Stimulated activated CD4-positive, alpha-beta T cell treated with anti-CD3 and anti-CD28 coated beads, Interleukin-12 subunit alpha, Interleukin-12 subunit beta, amount 100 ng/mL, for 4 hours (primary cell): ENCODE measurements around the gene TNS3.

Experiments
- DNase-seq: peaks from one replicate; pipeline ENCODE4 v3.0.0-alpha.2; 2020

TNS3 gene

DNA sequence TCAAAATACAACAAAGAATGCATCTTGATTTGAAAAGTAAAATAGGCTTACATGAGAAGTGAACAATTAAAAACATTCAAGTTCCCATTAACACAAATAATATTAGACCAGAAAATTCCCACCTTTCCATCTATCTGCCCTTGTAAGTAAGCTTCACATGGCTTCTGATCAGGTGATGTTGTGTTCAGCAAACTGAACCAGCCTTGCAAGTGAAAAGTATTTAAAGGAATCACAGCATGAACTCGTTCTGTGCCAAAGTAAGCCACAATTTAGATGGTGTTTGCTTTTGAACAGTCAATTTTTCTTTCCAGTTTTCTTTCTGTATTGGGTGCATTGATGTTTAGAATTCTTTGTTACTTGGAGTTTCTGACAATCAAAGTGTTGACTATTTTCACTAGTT, 347.9 kb downstream of the TNS3 start:
- DNase-seq, result no peak

DNA sequence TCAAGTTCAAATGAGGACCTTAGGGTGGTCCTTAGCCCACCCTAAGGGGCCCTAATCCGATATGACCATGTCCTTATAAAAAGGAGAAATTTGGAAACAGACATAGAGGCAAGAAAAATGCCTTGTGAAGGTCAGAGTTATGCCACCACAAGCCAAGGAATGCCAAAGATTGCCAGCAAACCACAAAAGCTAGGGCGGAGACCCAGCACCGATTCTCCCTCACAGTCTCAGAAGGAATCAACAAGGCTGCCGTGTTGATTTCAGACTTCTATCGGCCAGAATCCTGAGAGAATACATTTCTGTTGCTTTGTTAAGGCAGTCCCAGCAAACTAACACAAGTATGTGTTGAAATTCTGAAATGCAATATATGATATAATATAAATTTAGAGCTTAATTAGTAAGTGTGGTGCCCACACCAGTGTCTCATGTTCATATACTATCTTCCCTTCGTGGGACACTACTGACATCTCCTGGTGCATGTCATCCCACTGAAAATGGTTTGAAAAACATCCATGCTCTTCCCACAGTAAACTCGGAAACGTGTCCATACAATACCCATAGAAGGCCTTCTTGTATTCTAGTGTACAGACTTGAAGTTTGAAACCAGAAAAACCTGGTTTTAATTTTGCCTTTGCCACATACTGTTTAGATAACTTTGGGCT, 349.0 kb downstream of the TNS3 start:
- DNase-seq, result no peak

DNA sequence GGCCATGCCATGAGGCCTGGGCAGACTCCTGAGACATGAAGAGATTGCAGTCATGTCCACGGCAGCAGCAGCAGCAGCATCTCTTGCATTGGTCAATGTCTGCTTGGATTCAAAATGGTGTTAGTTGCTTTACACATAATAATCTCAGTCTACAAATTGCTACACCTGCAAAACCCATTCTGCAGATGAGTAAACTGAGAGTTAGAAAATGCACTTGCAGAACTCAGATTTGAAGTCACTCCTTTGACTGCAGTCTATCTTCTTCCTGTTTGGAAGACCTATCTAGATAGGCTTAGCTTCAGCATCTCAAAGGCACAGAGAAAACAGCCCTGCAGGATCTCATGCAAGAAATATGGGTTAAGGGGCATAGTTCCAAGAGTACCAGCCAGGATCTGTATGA, 350.3 kb downstream of the TNS3 start:
- no peak for DNase-seq

DNA sequence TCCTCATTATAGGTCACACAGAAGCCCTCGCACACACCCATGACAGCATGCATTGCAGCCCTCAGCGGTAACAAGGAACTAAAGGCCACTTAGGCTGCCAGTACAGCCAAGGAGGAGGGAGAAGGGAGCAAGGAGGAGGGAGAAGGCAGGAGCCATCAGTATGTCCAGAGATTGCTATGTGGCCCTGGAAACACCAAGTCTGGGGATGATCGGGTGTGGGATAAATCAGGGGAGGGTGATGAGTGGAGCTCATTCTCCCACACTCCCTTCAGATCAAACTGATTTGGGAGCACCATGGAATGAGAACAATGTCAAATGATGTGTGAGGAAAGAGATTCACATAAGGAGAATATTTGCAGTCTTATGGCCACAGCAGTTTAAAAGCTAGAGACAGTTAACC, 350.9 kb downstream of the TNS3 start:
- no peak for DNase-seq

DNA sequence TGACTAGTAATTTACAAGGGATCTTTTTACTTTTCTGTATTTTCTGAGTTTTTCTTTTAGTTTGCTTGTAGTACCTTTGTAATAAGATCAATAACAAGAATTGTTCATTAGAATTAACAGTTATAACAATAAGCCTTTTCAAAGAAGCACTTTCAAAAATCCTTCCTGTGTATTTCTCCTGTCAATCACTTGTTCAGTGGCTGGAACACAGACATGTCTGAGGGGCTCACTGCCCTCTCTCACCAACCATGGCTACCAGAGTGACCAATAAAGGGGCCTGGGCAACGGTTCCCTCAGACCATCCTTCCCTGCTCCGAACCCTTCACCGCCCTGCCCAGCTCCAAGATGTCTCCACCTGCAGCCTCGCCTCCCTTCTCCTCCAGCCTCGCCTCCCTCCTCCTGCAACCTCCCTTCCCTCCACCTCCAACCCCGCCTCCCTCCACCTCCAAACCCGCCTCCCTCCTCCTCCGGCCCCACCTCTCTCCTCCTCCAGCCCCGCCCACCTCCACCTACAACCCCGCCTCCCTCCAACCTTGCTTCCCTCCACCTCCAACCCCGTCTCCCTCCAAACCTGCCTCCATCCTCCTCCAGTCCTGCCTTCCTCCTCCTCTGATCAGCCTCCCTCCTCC, 353.4 kb downstream of the TNS3 start:
- no peak for DNase-seq

GRCh38 chr7:47227762-47228177, 354.1 kb downstream of the TNS3 start:
- no peak for DNase-seq

GRCh38 chr7:47226696-47227095, 355.2 kb downstream of the TNS3 start:
- no peak for DNase-seq

GRCh38 chr7:47225387-47226131, 356.4 kb downstream of the TNS3 start:
- DNase-seq, result no peak
